Measurements from ENCODE around the gene FOSL1. TPM values are rescaled to one million over a fixed set of nuclear protein-coding genes. Genes with fewer than 3 reads are reported as not detected.

FOSL1 gene
- total RNA-seq, 5 donors from 2014 or later (not counting 1 experiment from before 2014, with no cell fraction given), result 0.49 to 1.6 (median 0.65) TPM

DNA sequence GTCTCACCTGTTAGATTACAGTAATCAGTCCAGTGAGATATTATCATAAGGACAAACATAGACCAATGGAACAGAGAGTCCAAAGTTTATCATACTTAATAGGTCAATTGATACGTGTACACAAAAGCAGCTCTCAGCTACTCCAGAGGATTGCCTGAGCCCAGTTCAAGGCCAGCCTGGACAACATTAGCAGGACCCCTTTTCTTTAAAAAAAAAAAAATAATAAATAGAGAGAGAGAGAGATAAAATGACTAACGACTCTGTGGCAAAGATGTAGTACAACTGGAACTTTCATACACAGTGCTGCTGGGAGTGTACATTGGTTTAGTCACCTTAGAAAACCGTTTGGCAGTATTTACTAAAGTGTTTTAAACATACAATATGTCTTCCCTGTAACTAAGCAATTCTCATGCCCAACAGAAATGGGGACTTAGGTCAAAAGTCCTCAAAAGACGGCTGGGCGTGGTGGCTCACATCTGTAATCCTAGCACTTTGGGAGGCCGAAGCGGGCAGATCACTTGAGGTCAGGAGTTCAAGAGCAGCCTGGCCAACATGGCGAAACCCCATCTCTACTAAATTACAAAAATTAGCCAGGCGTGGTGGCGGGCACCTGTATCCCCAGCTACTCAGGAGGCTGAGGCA, 55.8 kb downstream of the FOSL1 start:
- no peak for ATAC-seq (replicated peaks in 1 of 4)
- POLR2A ChIA-PET, result no interaction called here
- no peak overlapping the region for H3K4me3 Mint-ChIP-seq

DNA sequence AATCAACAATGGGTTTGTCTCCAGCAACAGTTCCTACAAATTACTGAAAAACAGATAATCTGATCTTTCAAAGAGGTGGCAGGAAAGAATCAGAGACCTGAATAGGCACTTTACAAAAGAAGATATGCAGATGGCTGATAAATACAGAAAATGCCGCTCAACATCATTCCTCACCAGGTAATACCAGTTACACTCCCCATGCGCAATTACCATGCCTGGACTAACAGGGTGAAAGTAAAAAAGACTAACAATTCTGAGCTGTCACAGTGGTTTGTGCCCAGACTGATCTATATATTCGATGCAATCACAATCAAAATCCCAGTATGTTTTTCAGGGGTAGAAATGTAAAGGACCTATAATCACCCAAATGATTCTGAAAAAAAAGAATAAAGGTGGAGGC, 56.4 kb downstream of the FOSL1 start:
- H3K4me1 ChIP-seq (ENCODE audit: control insufficient read depth in 1 of 2, extremely low read depth in 1 of 2, insufficient read depth in 2 of 2, low read length in 2 of 2), result no peaks in the 10 kb centered on the region
- H3K27ac ChIP-seq (ENCODE audit: low read length), result no peak overlapping the region
- ChIA-PET CTCF (no interaction called here), POLR2A (no interaction called here)
- no peaks in the 10 kb centered on the region for H3K9me3 ChIP-seq
- H3K4me1 Mint-ChIP-seq, result no peaks in the 10 kb centered on the region
- no peaks in the 10 kb centered on the region for H3K9me3 Mint-ChIP-seq
- DNase-seq, result no peak
- H3K27me3 Mint-ChIP-seq, result no peaks in the 10 kb centered on the region
- no peaks in the 10 kb centered on the region for H3K36me3 Mint-ChIP-seq
- H3K36me3 ChIP-seq (ENCODE audit: control insufficient read depth in 2 of 2, extremely low read depth in 1 of 2, insufficient read depth in 1 of 2, low read length in 1 of 2), result no peaks in the 10 kb centered on the region
- no peak overlapping the region for H3K27ac Mint-ChIP-seq
- H3K4me3 Mint-ChIP-seq, result no peak overlapping the region
- no peak overlapping the region for H3K4me3 ChIP-seq (ENCODE audit: control insufficient read depth in 1 of 2, extremely low read depth in 1 of 2, low read length in 1 of 2)
- no peak for ATAC-seq (replicated peaks in 1 of 4)
- no peaks in the 10 kb centered on the region for H3K27me3 ChIP-seq (replicated peaks in 1 of 2; ENCODE audit: control insufficient read depth in 2 of 2, extremely low read depth in 1 of 2, insufficient read depth in 2 of 2, low read length in 1 of 2)
- 80% methylated on average over 1 of the region's 3 CpGs for WGBS (ENCODE audit: insufficient coverage)

More for the DNA sequence above, 55.8 kb downstream of the FOSL1 start:
- Histone ChIP-seq H3K4me3 (ENCODE audit: control insufficient read depth in 1 of 2, extremely low read depth in 1 of 2, low read length in 1 of 2) (no peak overlapping the region), H3K9me3 (no peaks in the 10 kb centered on the region), H3K27ac (ENCODE audit: low read length) (no peak overlapping the region), H3K4me1 (ENCODE audit: control insufficient read depth in 1 of 2, extremely low read depth in 1 of 2, insufficient read depth in 2 of 2, low read length in 2 of 2) (no peaks in the 10 kb centered on the region), H3K27me3 (replicated peaks in 1 of 2; ENCODE audit: control insufficient read depth in 2 of 2, extremely low read depth in 1 of 2, insufficient read depth in 2 of 2, low read length in 1 of 2) (no peaks in the 10 kb centered on the region), H3K36me3 (ENCODE audit: control insufficient read depth in 2 of 2, extremely low read depth in 1 of 2, insufficient read depth in 1 of 2, low read length in 1 of 2) (no peaks in the 10 kb centered on the region)
- no peaks in the 10 kb centered on the region for H3K9me3 Mint-ChIP-seq
- H3K36me3 Mint-ChIP-seq, result no peaks in the 10 kb centered on the region
- H3K27me3 Mint-ChIP-seq, result no peaks in the 10 kb centered on the region
- H3K4me1 Mint-ChIP-seq, result no peaks in the 10 kb centered on the region
- H3K27ac Mint-ChIP-seq, result no peak overlapping the region
- DNase-seq, result no peak
- CTCF ChIA-PET, result interaction anchor here in 1 of 2 donors (0.6 kb wide), 1 partner anchor 15 kb away, joined by 4 read pairs; no protein-coding TSS in a partner anchor
- 94% methylated on average over 3 of the region's 10 CpGs for WGBS (ENCODE audit: insufficient coverage)

DNA sequence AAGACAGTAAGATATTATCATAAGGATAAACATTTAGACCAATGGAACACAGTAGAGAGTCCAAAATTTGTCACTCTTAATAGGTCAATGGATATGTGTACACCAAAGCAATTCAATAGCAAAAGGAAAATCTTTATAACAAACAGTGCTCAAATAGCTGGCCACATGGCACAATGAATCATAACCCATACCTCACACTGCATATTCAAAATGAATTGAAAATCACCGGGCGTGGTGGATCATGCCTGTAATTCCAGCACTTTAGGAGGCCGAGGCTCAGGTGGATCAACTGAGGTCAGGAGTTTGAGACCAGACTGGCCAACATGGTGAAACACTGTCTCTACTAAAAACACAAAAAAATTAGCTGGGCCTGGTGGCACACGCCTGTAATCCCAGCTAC, 58.0 kb downstream of the FOSL1 start:
- H3K27me3 ChIP-seq (replicated peaks in 1 of 2; ENCODE audit: control insufficient read depth in 2 of 2, extremely low read depth in 1 of 2, insufficient read depth in 2 of 2, low read length in 1 of 2), result no peaks in the 10 kb centered on the region
- DNase-seq, result no peak
- ATAC-seq (replicated peaks in 1 of 4), result no peak
- H3K27ac ChIP-seq (ENCODE audit: low read length), result no peak overlapping the region
- H3K36me3 ChIP-seq (ENCODE audit: control insufficient read depth in 2 of 2, extremely low read depth in 1 of 2, insufficient read depth in 1 of 2, low read length in 1 of 2), result no peaks in the 10 kb centered on the region
- 93% methylated on average over 3 of the region's 4 CpGs for WGBS (ENCODE audit: insufficient coverage)
- CTCF ChIA-PET, result no interaction called here
- Mint-ChIP-seq H3K4me3 (no peak overlapping the region), H3K36me3 (no peaks in the 10 kb centered on the region), H3K27ac (no peak overlapping the region), H3K27me3 (no peaks in the 10 kb centered on the region), H3K4me1 (no peaks in the 10 kb centered on the region), H3K9me3 (no peaks in the 10 kb centered on the region)
- no peaks in the 10 kb centered on the region for H3K9me3 ChIP-seq
- POLR2A ChIA-PET, result interaction anchor here in 1 of 2 donors (0.7 kb wide), 1 partner anchor 10 kb away, joined by 7 read pairs; no protein-coding TSS in a partner anchor
- H3K4me1 ChIP-seq (ENCODE audit: control insufficient read depth in 1 of 2, extremely low read depth in 1 of 2, insufficient read depth in 2 of 2, low read length in 2 of 2), result no peaks in the 10 kb centered on the region
- no peak overlapping the region for H3K4me3 ChIP-seq (ENCODE audit: control insufficient read depth in 1 of 2, extremely low read depth in 1 of 2, low read length in 1 of 2)

Other genes with a start within 250 kb of the FOSL1 start
- gene RELA, start 237.5 kb downstream of the FOSL1 start, total RNA-seq, result 100 to 1,000 TPM; 155 to 302 (median 172) TPM
- 100 to 1,000 TPM in 4 of 5 donors, 10 to 100 TPM in 1; 99.9 to 111 (median 104) TPM for gene KAT5, start 188.1 kb downstream of the FOSL1 start, total RNA-seq
- gene RNASEH2C, start 179.6 kb downstream of the FOSL1 start, total RNA-seq, result 10 to 100 TPM; 35.8 to 77.4 (median 70.7) TPM
- gene AP5B1, start 119.4 kb downstream of the FOSL1 start, total RNA-seq, result 10 to 100 TPM; 17.7 to 31.6 (median 30.1) TPM
- gene OVOL1, start 113.3 kb downstream of the FOSL1 start, total RNA-seq, result under 1 TPM in 2 of 5 donors, not detected in 3; 0.12 to 0.13 TPM
- 1 to 10 TPM in 4 of 5 donors, under 1 TPM in 1; 0.26 to 1.4 (median 1.2) TPM for gene SNX32, start 66.4 kb downstream of the FOSL1 start, total RNA-seq
- gene CFL1, start 42.2 kb downstream of the FOSL1 start, total RNA-seq, result 100 to 1,000 TPM; 584 to 761 (median 636) TPM
- gene MUS81, start 40.0 kb downstream of the FOSL1 start, total RNA-seq, result 100 to 1,000 TPM in 2 of 5 donors, 10 to 100 TPM in 3; 55.5 to 118 (median 95.6) TPM
- gene EFEMP2, start 27.6 kb downstream of the FOSL1 start, total RNA-seq, result 10 to 100 TPM in 3 of 5 donors, 1 to 10 TPM in 2; 7.0 to 14.1 (median 10.2) TPM
- gene CTSW, start 20.6 kb downstream of the FOSL1 start, total RNA-seq, result 100 to 1,000 TPM in 1 of 5 donors, 10 to 100 TPM in 4; 45.3 to 127 (median 66.4) TPM
- 10 to 100 TPM; 30.2 to 47.1 (median 39.2) TPM for gene FIBP, start 11.9 kb downstream of the FOSL1 start, total RNA-seq
- gene CCDC85B, start 9.7 kb downstream of the FOSL1 start, total RNA-seq, result 10 to 100 TPM; 20.3 to 39.0 (median 37.4) TPM
- 10 to 100 TPM; 20.5 to 66.7 (median 63.3) TPM for gene C11orf68, start 18.7 kb upstream of the FOSL1 start, total RNA-seq
- 100 to 1,000 TPM in 3 of 5 donors, 10 to 100 TPM in 2; 56.3 to 122 (median 107) TPM for gene DRAP1, start 19.0 kb upstream of the FOSL1 start, total RNA-seq
- gene TSGA10IP, start 45.1 kb upstream of the FOSL1 start, total RNA-seq, result not detected
- gene SART1, start 61.3 kb upstream of the FOSL1 start, total RNA-seq, result 10 to 100 TPM; 70.9 to 95.2 (median 89.9) TPM
- gene EIF1AD, start 101.8 kb upstream of the FOSL1 start, total RNA-seq, result 100 to 1,000 TPM in 1 of 5 donors, 10 to 100 TPM in 4; 50.7 to 114 (median 58.8) TPM
- gene BANF1, start 102.1 kb upstream of the FOSL1 start, total RNA-seq, result 100 to 1,000 TPM in 1 of 5 donors, 10 to 100 TPM in 4; 70.9 to 101 (median 82.6) TPM
- not detected for gene CST6, start 111.6 kb upstream of the FOSL1 start, total RNA-seq
- not detected for gene CATSPER1, start 126.1 kb upstream of the FOSL1 start, total RNA-seq
- under 1 TPM in 1 of 5 donors, not detected in 4; 0.18 TPM for gene GAL3ST3, start 148.8 kb upstream of the FOSL1 start, total RNA-seq
- gene SF3B2, start 152.0 kb upstream of the FOSL1 start, total RNA-seq, result 100 to 1,000 TPM; 189 to 264 (median 224) TPM
- 100 to 1,000 TPM; 222 to 268 (median 236) TPM for gene PACS1, start 169.9 kb upstream of the FOSL1 start, total RNA-seq